ENCODE data around the gene CALCB.

Gene CALCB

DNA sequence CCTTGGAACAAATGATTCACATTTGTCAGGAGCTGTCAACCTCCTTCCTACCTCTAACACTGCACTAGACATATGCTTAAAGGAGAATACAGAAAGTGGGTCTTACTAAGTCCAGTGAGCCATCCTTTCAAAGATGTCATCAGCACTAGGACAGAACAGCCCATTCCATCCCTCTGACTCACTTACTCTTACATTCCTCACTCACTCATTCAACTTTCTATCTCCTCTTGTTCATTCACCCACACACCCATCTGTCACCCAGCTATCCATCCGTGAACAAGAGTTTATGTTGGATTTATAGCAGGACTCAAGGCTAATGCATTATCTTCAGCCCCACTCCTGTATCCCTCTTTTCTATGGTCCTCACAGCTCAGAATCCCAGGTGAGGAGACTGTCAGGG lies 50.5 kb downstream of the CALCB start:
- no peaks in the 10 kb centered on the region for H3K4me1 ChIP-seq (ENCODE audit: control insufficient read depth, low read length)
- TF ChIP-seq, protein P1, sequence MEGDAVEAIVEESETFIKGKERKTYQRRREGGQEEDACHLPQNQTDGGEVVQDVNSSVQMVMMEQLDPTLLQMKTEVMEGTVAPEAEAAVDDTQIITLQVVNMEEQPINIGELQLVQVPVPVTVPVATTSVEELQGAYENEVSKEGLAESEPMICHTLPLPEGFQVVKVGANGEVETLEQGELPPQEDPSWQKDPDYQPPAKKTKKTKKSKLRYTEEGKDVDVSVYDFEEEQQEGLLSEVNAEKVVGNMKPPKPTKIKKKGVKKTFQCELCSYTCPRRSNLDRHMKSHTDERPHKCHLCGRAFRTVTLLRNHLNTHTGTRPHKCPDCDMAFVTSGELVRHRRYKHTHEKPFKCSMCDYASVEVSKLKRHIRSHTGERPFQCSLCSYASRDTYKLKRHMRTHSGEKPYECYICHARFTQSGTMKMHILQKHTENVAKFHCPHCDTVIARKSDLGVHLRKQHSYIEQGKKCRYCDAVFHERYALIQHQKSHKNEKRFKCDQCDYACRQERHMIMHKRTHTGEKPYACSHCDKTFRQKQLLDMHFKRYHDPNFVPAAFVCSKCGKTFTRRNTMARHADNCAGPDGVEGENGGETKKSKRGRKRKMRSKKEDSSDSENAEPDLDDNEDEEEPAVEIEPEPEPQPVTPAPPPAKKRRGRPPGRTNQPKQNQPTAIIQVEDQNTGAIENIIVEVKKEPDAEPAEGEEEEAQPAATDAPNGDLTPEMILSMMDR (IDR thresholded peaks at IDR 0.05; ENCODE audit: low read depth, low read length, poor library complexity, severe bottlenecking) = no peak
- no peak for TF ChIP-seq EZH2phosphoT487 (IDR thresholded peaks at IDR 0.05; ENCODE audit: borderline replicate concordance, low read length)
- no peaks in the 10 kb centered on the region for H3K79me2 ChIP-seq (ENCODE audit: control insufficient read depth, low read length)
- H3K36me3 ChIP-seq (ENCODE audit: control insufficient read depth, low read length) = no peaks in the 10 kb centered on the region
- no peaks in the 10 kb centered on the region for H3K9me2 ChIP-seq (replicated peaks; ENCODE audit: control insufficient read depth, low read length)
- H3K27ac ChIP-seq (ENCODE audit: low read depth, low read length) = no peak overlapping the region
- H3K9me3 ChIP-seq (ENCODE audit: control insufficient read depth, insufficient read depth, low read length) = no peaks in the 10 kb centered on the region
- no peaks in the 10 kb centered on the region for H3F3A ChIP-seq (ENCODE audit: control insufficient read depth, insufficient read depth)
- peaks cover 23% of the 10 kb centered on the region for H3K27me3 ChIP-seq (ENCODE audit: control insufficient read depth, low read length)
- H3K4me3 ChIP-seq (ENCODE audit: low read length) = no peak overlapping the region
- no peaks in the 10 kb centered on the region for H4K20me1 ChIP-seq (ENCODE audit: control insufficient read depth, insufficient read depth, low read depth, low read length)
- no peak overlapping the region for H3K4me2 ChIP-seq (ENCODE audit: low read length)

GRCh38 chr11:15124528-15124927 lies 51.1 kb downstream of the CALCB start:
- Histone ChIP-seq H3K4me2 (ENCODE audit: low read length) (no peak overlapping the region), H3K36me3 (ENCODE audit: control insufficient read depth, low read length) (no peaks in the 10 kb centered on the region), H3K9me3 (ENCODE audit: control insufficient read depth, insufficient read depth, low read length) (no peaks in the 10 kb centered on the region), H3K9me2 (replicated peaks; ENCODE audit: control insufficient read depth, low read length) (no peaks in the 10 kb centered on the region), H3F3A (ENCODE audit: control insufficient read depth, insufficient read depth) (no peaks in the 10 kb centered on the region), H4K20me1 (ENCODE audit: control insufficient read depth, insufficient read depth, low read depth, low read length) (no peaks in the 10 kb centered on the region), H3K79me2 (ENCODE audit: control insufficient read depth, low read length) (no peaks in the 10 kb centered on the region), H3K4me3 (ENCODE audit: low read length) (no peak overlapping the region), H3K4me1 (ENCODE audit: control insufficient read depth, low read length) (no peaks in the 10 kb centered on the region), H3K27ac (ENCODE audit: low read depth, low read length) (no peak overlapping the region), H3K27me3 (ENCODE audit: control insufficient read depth, low read length) (peaks cover 23% of the 10 kb centered on the region)
- TF ChIP-seq, protein P1 (IDR thresholded peaks at IDR 0.05; ENCODE audit: low read depth, low read length, poor library complexity, severe bottlenecking) = no peak
- TF ChIP-seq EZH2phosphoT487 (IDR thresholded peaks at IDR 0.05; ENCODE audit: borderline replicate concordance, low read length) = no peak

DNA sequence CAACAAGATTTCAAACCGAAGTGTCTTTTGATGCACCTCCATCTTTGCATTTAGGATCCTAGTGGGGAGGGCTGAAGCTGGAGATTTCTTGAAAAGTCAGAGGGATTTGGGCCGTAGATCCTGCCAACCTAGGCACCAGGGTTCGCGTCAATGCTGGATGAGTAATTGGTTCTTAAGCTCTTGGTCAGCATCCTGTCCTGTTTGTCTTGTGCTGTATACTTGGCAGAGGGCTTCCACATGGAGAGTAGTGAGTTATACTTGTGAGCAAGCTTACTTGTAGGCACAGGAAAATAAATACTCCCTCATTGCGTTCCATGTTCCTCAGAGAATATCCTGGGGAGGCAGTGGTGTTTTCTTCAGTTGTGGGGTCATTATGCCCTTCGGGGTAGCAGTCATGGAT lies 53.9 kb downstream of the CALCB start:
- H3K9me3 ChIP-seq (ENCODE audit: control insufficient read depth, insufficient read depth, low read length) = no peaks in the 10 kb centered on the region
- no peak overlapping the region for H3K4me2 ChIP-seq (ENCODE audit: low read length)
- no peaks in the 10 kb centered on the region for H3K4me1 ChIP-seq (ENCODE audit: control insufficient read depth, low read length)
- no peak overlapping the region for H3K27ac ChIP-seq (ENCODE audit: low read depth, low read length)
- no peaks in the 10 kb centered on the region for H4K20me1 ChIP-seq (ENCODE audit: control insufficient read depth, insufficient read depth, low read depth, low read length)
- H3K9me2 ChIP-seq (replicated peaks; ENCODE audit: control insufficient read depth, low read length) = no peaks in the 10 kb centered on the region
- H3F3A ChIP-seq (ENCODE audit: control insufficient read depth, insufficient read depth) = no peaks in the 10 kb centered on the region
- no peak overlapping the region for H3K4me3 ChIP-seq (ENCODE audit: low read length)
- peaks cover 23% of the 10 kb centered on the region for H3K27me3 ChIP-seq (ENCODE audit: control insufficient read depth, low read length)
- no peaks in the 10 kb centered on the region for H3K79me2 ChIP-seq (ENCODE audit: control insufficient read depth, low read length)
- TF ChIP-seq, protein P1 (IDR thresholded peaks at IDR 0.05; ENCODE audit: low read depth, low read length, poor library complexity, severe bottlenecking) = no peak
- TF ChIP-seq EZH2phosphoT487 (IDR thresholded peaks at IDR 0.05; ENCODE audit: borderline replicate concordance, low read length) = no peak
- H3K36me3 ChIP-seq (ENCODE audit: control insufficient read depth, low read length) = no peaks in the 10 kb centered on the region

Data from DOHH2 (cell line).